Femur (tissue), 1 donor: ENCODE data around the gene FLT1.

Experiments
- DNase-seq: peaks from one replicate; pipeline ENCODE4 v3.0.0-alpha.2; 2017

The FLT1 gene

DNA sequence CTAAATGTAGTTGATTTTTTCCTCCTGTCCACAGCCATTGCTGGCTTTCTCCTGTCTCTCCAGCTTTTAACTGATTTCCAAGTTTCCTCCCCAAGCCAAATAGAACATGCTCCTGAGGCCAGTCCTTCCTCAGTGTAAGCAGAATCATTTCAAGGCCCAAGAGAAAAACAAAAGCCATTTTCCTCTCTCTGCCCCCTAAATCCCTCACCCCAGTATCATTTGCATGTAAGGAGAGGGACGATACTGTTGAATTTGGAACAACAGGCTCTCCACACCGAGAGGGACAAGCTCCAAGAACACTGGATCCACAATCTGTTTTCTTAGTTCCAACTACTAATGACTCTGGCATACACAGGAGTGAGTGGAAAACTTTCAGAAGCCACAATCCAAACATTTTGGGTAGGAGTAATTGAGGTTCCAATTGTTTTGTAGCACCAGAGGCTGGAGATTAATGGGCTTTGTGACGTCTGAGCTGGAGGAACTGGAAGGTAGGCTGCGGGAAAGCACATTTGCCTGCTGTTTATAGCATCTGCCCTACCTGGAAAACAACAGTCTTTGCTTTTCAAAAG, 156.8 kb downstream of the FLT1 start:
- DNase-seq = peak; percentile 58

DNA sequence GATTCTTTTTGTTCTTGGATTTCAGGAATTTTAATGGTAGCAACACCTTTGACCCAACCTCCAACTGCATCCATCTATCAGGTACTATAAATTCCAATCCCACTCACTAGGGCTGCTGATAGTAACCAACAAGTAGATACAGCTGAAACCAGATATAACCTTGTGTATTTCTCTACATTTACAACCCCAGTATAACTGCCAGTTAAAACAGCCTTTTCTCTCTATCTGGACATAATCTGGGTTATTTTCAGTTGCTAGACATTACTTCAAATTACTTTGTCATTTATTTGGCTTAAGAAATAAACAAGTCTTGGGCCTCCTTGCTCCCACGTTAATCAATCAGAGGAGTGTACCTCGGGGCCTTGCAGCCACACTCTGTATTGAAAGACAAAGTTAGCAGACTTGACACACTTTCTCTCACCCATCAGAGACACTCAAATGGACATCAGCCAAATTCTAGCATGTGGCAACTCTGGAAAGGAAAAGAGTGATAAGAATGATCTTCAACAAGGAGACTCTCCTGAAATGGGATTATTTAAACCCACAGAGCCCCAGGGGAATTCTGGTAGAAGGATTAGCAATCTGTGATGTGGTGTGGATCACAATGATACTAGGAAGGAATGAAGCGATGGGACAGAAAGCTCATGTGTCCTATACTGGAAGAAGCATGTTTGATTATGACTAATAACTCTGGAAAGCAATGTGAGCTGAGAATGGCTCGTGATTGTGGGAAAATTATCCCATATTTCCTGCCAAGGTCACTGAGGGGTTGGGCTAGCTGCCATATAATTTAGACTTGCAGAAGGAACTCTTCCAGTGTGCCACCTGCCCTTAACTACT, 157.5 kb downstream of the FLT1 start:
- DNase-seq = peak; percentile 52

DNA sequence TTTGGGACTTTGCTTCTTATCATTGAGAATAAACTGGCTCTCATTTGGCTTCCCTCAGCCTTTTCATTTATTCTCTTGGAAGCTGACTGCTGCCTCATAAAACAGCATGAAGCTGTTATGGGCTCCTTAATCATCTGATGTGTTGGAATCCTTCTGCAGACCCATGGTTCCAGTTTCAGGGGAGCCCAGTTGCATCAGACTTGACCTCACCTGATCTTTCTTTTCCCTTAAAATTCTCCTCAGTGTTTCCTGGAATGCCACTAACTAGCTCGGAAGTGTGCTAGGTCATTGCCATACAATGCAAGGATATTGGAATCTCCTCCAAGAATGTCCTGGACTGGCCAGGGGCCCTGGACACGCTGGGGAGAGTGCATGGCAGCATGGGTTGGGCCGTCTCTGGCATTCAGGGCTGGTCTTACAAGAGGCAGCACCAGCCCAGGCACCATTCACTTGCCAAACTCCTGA, 158.7 kb downstream of the FLT1 start:
- no peak for DNase-seq

DNA sequence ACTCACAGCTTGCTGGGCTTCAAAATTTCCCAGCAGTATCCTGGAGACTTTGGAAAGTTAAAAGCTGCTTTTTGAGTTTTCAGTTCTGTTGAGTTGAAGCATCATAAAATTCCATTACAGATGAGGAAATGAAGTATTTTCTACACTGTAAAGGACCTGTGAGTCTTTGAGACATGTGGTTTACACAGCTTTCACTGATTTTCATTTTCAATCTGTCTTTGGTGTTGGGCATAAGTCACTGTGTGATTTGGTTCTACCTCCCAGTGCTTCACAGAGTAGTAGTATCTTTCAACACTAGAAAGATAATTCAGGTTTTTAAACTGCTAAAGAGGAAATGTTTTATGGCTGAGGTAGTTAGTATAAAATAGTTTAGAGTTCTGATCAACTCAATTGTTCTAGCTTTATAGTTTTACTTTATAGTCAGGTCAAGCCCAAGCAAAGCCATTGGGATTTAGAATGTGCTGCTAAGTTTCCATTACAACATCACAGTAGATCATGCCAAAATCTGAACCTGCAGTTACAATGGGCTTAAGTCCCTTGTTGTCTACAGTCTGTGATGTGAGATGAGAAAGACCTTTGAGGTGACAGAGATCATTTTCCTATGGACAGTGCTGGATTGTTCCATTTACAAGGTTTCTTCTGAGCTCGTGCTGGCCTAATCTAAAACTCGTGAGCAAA, 161.6 kb downstream of the FLT1 start:
- no peak for DNase-seq

DNA sequence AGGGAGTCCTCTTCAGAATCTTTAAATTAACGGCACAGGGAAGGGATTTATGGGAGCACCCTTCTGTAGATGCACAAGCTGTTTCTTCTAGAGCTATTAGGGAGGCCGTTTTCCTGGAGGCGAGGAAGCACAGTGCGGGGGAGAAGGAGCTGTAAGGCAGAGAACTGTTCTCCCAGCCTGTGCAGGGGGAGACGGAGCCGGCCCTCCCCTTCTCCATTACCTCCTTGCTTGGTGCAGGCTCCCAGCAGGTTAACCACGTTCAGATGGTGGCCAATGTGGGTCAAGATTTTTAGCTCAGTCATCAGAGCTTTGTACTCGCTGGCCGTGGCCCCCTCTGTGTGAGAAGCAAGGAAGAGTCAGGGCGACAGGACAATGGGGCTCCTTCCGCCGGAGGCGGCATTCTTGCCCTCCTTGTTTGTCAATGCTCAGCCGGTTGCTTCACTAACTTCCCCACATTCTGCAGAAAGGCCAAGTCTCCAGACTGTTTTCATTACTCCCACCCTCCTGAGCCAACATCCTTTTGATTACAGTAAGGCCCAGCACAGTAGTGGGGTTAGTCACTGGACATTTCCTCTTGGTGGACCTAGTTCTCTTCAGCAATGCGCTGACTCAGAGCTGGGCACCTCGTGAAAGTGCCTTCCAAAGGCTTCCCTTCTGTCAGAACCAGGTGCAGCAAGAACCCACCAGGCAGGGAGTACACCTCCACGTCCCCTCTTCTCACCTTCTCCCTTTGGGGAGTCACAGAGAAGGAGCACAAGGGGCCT, 165.4 kb downstream of the FLT1 start:
- DNase-seq = peak; percentile 28

DNA sequence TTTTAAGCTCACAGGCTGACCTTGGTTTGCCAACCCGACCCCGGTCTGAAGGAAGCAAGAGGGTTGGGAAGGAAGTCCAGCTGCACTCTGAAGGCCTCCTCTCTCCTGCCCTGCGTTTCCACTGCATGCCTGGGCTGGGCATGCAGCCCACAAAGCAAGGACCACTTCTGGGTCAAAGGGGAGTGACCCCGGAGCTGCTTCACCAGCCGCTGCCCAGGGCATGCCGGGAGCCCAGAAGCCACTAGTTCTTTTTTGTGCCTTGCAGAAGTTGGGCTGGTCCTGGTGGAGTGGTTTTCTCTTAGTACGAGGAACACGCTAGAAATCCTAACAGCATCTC, 166.7 kb downstream of the FLT1 start:
- DNase-seq = no peak

DNA sequence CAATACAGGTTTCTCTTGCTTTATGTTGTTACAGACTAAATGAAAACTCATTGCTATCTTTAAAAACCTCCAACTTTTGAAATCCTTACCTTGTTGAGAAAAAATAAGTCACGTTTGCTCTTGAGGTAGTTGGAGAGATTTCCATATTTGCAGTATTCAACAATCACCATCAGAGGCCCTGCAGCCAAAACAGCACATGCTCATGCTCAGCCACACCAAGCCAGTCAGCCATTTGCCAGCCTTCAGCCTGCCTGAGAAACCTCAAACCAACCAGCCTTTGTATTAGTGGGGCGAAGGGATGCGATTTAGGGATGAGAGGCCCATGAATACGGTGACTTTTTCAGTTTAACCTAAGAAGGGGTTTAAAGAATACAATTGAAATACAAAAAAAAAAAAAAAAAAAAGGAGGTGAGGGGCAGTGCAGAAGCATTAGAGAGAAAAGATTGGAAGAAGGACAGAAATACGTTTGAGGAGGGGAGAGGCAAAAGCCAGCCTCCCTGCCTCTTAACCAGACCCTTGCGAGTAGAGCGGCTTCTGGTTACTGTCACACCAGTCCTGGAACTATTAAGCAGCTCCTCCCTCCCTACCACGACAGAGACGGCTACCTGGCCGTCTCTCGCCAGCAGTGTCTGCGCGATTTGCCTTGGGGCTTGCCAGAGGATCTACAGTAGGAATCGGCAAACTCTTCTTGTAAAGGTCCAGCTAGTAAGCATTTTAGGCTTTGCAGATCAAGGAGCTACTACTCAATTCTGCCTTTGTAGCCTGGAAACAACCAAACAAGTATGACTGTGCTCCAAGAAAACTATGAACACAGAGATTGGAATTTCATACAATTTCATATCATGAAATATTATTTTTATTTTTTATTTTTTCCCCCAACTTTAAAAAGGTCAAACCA, 167.3 kb downstream of the FLT1 start:
- DNase-seq = no peak

DNA sequence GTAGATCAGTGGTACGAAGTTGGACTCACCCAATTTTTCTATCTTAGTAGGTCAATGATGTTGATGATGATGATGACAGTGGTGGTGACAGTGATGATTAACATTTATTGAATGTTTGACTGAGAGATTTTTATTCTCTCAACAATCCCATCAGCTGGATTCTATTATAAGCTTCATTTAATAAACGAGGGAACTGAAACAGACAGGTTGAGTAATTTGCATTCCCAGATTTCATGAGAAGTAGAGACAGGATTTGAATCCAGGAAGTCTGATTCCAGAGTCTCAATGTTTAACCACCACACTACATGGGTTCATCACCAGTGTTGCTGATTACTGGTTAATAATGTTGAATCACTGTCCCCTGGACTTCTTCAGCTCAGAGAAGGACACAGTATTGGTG, 168.9 kb downstream of the FLT1 start:
- DNase-seq = no peak

DNA sequence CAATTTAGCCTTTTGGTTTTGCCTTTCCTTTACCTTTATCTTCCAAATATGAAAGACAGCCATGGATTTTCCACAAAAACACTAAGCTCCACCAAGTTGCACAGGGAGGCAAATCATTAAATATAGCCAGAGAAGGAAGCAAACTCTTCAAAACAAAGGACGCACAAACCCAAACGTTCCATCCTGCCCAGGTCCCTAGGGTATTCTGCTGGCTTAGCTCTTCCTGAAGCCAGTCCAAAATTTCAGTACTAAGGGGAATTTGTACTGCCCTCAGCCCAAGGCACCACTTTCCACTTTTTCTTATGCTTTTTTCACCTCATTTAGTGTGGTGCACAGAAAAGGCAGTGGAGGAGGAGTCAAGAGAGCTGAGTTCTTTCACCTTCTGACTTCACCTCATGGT, 169.9 kb downstream of the FLT1 start:
- DNase-seq = no peak

DNA sequence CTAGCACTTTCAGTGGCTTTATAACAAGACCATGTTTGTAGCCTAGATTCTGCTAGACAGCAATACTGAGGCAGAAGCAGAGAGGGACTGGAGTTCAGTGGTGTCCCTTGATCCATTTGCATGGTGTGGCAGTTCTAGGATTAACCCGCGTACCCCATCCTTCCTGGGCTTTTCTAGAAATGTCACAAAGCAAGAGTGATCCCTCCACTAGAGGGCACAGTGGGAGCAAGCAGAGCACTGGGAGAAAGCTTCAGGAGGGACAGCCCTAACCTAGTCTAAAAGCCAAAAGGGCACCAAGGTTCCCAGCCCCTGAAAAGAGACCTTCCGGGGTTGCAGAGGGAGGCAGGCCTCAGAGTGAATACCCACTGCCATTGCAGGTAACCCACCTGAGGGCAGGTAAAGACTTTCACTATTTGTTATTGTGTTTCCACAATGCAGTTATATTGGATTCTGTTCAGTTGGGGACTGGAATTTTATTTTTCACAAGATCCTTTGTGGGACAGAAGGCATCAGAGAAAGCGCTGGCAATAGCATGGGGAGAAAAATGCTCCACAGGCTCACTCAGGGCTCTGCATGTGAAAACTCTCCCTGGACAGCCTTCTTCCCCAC, 170.6 kb downstream of the FLT1 start:
- peak; percentile 44 for DNase-seq

DNA sequence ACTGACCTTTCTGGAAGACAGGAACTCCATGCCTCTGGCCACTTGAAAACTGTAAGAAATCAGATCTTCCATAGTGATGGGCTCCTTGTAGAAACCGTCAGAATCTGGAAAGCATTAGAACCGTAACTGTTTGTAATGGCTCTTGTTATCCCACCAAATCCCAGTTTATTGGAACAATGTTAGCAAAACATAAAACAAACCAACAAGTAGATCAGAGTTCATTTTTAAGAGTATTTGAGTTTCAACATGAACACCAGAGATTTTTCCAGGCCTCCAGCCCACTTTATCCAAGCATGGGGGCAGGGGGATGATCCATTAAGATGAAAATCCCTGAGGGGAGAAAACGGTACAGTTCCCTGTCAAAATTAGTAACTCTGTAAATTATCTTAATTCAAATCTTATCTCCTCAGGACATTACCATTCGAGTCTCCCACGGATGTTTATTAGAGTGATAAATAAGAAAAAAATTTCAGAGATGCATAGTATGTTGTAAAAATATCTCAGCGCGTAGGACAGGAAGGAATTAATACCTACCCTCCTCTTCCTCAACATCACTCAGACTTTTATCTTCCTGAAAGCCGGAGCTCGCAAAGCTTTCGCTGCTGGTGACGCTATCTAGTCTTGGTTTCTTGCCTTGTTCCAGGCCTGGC, 172.5 kb downstream of the FLT1 start:
- no peak for DNase-seq

DNA sequence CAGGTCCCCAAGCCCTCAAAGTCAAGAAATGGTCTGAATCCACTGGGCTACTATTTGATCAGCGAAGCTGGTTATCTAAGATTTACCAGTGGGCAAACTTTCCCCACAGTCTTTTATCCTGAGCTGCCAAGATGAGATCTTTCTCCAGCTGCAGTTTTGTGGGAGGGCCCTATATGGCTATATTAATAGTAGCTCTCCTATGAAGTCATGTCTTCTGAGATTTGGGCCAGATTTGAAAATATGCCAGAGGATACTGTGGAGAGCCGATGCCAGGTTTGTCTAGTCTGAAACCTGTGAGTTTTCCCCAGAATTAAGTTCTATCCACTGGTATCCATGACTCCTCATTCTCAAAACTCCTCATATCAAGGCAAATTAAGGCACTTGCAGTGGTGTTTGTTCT, 173.2 kb downstream of the FLT1 start:
- DNase-seq = no peak

DNA sequence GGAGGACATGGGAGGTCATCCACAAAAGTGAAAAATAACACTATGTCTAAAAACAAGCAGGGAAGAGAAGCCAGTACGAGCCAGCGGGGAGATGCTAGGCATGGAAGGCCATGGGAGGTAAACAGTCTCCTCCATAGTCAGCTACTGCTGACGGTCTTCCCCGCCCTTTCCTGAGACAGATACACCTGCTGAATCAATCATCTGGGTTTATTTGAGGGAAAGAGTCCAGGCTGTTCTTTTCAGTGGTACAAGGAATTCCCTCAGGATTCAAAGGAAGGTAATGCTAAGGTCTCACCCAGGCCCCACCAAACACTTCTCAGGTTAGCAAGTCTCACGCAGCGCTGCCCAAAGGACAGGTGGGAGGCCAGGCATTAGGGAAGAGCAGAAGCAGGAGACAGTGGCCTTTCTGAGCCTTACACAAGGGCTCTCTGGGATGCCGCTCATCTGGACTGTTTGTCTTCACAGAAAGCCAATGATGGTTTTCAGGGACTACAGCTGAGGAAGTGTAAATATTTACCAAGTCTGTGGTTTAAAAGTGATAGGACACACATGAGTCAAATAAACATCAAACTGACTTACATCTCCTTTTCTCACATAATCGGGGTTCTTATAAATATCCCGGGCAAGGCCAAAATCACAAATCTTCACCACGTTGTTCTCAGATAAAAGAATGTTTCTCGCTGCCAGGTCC, 173.9 kb downstream of the FLT1 start:
- DNase-seq = no peak

DNA sequence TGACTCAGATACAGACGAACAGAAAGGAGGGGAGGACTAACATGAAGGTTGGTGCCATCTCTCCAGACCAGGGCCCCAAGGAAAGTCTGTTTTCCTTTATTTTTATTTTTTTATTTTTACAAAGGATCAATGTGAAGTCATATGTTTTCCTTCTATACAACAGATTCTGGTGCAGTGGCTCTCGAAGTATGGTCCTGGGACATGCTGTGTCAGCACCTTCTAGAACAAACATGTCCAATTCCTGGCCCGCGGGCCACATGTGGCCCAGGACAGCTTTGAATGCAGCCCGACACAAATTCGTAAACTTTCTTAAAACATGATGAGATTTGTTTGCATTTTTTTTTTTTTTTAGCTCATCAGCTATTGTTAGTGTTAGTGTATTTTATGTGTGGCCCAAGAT, 174.7 kb downstream of the FLT1 start:
- DNase-seq = no peak

DNA sequence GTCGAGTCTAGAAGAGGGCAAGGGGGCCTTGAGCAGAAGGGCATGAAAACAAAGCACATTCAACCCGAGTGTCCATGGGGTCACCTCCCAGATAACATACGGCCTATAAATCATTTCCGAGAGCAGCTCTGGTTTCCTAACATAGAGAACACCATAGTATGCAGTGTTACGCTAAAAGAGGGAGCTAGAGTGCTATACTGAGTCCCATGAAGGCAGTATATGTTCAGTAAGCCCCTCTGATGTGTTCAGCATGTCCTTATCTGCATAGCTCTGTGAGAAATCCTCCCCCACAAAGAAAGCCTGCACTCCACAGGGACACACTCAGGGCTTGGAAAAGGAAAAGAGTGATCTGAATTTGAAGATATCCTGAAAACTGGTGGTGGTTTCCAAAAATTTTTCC, 175.4 kb downstream of the FLT1 start:
- DNase-seq = no peak

DNA sequence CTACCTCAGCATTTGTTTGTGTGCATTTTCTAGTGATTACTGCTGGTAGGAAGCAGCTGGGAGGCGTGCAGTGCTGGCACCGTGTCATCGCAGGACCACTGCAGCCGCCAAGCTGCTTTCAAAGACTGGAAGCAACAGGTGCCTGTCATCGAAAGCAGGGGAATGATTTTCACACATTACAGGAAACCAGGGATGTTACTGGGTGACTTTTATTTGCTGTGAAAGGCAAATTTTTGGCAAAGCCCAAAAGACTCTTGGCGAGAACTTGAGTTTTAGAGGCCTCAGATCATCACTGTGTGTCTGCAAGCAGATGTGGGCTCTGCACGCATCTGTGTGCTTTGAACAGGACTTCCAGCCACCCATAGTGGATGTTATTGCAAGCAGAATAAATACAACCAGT, 176.4 kb downstream of the FLT1 start:
- DNase-seq = peak; percentile 70

DNA sequence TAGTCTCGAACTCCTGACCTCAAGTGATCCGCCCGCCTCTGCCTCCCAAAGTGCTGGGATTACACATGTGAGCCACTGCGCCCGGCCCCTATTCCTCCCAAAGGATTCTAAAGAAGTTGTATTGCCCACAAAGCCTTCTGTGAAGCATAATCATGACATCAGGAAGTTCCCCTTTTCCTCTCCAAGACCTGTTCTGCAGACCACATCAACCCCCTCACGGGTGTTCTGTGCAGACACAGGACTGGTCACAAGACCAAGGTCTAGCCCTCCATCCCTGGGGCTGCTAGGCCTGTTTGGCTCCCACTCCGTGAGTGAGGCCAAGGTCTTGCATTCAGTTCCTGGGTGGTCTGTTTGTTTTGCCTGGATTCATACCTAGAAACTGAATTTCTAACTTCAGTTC, 178.1 kb downstream of the FLT1 start:
- DNase-seq = no peak

DNA sequence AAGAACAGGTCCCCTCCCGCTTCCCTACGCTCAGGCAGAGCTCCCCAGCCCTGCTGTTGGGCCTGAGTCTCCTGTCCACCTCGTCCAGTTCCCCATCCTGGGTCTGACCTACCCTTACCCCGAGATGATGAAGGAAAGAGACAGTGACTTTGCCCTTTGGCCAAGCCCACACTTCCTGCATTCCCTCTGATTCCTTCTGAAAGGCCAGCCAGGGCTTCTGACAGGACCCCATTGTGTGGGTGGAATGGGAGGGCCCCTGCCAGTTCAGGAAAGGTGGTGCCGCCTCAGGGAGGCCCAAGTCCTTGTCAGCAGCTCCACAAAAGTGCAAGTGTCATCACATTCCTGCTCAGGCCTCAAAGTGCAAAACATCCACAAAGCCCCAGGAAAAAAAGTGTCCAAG, 178.8 kb downstream of the FLT1 start:
- DNase-seq = no peak

DNA sequence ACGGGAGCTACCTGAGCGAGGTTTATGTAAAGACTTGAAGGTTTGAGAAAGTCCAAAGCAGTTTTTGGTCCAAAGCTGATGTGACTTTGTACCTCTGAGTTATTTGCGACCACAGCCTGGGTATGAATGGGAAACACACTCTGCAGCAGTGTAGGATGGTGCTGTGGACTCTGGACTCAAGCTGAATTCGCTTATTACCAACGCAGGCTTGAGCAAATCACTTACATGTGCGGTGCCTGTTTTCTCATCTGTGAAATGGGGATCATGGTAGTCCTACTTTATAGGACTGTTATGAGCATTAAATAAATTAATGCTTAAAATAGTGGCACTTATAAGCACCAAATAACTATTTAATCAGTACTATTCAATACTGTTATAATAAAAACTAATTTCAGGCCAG, 180.0 kb downstream of the FLT1 start:
- no peak for DNase-seq

DNA sequence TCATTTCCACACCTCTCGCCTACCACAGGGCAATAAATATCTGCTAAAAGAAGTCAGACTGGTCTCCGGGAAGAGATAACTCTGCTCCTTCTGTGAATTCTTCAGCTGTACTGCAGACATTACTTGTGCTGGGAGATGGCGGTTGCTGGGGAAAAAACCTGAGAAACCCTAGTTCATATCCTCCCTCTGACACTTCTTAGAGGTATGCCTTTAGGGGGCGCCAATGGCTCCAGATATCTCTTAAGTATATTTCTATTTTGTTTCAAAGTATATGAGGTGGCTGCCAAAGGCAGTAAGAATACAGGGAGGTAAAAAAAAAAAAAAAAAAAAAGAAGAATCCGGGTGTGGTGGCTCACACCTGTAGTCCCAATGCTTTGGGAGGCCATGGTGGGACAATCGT, 181.3 kb downstream of the FLT1 start:
- no peak for DNase-seq

DNA sequence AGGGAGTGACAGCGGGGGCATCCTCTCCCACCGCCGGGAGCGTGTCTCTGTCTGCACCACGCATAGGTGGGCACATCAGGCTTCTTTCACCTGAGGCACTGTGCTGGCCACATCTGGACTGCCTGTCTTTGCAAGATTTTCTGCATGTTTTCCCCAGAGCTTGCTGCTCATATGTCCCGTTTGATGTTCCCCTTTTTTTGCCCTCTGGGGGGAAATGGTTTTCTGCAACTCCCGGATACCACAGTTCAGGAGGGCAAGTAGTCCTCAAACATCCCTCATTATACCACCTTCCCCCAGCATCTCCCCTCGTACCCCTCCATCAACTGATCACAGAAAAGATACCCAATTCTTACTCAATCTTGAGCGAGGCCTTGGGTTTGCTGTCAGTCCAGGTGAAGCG, 188.6 kb downstream of the FLT1 start:
- DNase-seq = no peak
